K562 (cell line): ENCODE results near the gene NECTIN3.

Experiments used
- HNRNPK ChIP-seq: fragments of 200-400 bp; formaldehyde crosslinking; IDR thresholded peaks from one replicate; pipeline ENCODE4 v1.6.1; 2018; ENCODE audit warnings: mild to moderate bottlenecking, low read depth, low read length; ENCODE audit not compliant: poor library complexity, severe bottlenecking
- PHF8 ChIP-seq: fragments of 200-600 bp; sonication (generic); IDR thresholded peaks from 2 replicates; pipeline ENCODE4 v1.6.1; 2012; ENCODE audit warnings: mixed run types, mild to moderate bottlenecking, inconsistent platforms, low read length, moderate library complexity, borderline replicate concordance
- POLR2AphosphoS5 ChIP-seq: IDR thresholded peaks from 2 replicates; pipeline ENCODE4 v1.6.1; 2011; ENCODE audit warnings: mild to moderate bottlenecking, low read depth, low read length, moderate library complexity; ENCODE audit not compliant: control insufficient read depth, insufficient read depth
- SAFB ChIP-seq: fragments of 200-400 bp; formaldehyde crosslinking; IDR thresholded peaks from 2 replicates; pipeline ENCODE4 v1.6.1; 2017; ENCODE audit warnings: low read depth, low read length, borderline replicate concordance
- SMC3 ChIP-seq: conservative IDR thresholded peaks from 2 replicates; pipeline ENCODE4 v1.6.1; 2011; ENCODE audit warnings: low read depth, low read length, improper control_type of control experiment; ENCODE audit not compliant: insufficient read depth
- TEAD4 ChIP-seq, 2 experiments: sonication (generic) in 1 of 2; formaldehyde crosslinking in 1 of 2; IDR thresholded peaks; 2 replicates each; pipeline versions ENCODE4 v1.6.1 to v1.8.0; 2012 to 2022; ENCODE audit warnings: borderline replicate concordance in 1 of 2, inconsistent platforms in 1 of 2, low read length in 1 of 2, mild to moderate bottlenecking in 1 of 2, missing genetic modification reagents in 1 of 2
- ZC3H8 ChIP-seq: fragments of 450-650 bp; IDR thresholded peaks from 2 replicates; pipeline ENCODE4 v1.6.1; 2017
- ZSCAN29 ChIP-seq: fragments of 450-650 bp; IDR thresholded peaks from 2 replicates; pipeline ENCODE4 v1.6.1; 2017
- TF ChIP-seq, protein P1 (sequence below), 3 experiments: IDR thresholded peaks in 2 of 3; conservative IDR thresholded peaks in 1 of 3; 2 replicates each; pipeline ENCODE4 v1.5.1; 2011 to 2012; ENCODE audit warnings: low read length in 3 of 3, mild to moderate bottlenecking in 3 of 3, control low read depth in 2 of 3, improper control_type of control experiment in 1 of 3, inconsistent platforms in 1 of 3, low read depth in 1 of 3, mixed read lengths in 1 of 3, moderate library complexity in 1 of 3; ENCODE audit not compliant: insufficient read depth in 2 of 3
- TF ChIP-seq, protein P2 (sequence below): sonication (generic); formaldehyde crosslinking; IDR thresholded peaks from 2 replicates; pipeline ENCODE4 v1.8.1; 2023; ENCODE audit warnings: mild to moderate bottlenecking, missing genetic modification reagents, moderate library complexity

DNA sequence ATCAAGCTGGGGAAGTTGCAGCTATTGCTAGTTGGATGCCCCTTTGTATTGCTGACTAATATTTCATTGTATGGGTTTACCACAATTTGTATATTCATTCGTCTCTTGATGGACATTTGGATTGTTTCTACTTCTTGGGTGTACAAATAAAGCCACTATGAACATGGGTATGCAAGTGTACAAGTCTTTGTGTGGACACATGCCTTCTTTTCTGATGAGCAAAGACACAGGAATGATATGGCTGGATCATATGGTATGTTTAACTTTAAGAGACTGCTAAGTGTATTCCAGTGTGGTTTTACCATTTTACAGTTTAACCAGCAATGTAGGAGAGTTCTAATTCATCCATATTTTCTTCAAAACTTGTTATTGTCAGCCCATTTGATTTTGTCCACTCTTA is 32.2 kb downstream of the NECTIN3 start:
- TF ChIP-seq PHF8 (no peak), ZC3H8 (no peak), SMC3 (no peak), TEAD4 (IDR thresholded peaks at IDR 0.05; ENCODE audit: low read length) (no peak), TEAD4 (CRISPR knock-in tag; IDR thresholded peaks at IDR 0.05; ENCODE audit: borderline replicate concordance) (no peak), POLR2AphosphoS5 (no peak), ZSCAN29 (no peak), SAFB (no peak), HNRNPK (no peak)
- TF ChIP-seq, protein P1, sequence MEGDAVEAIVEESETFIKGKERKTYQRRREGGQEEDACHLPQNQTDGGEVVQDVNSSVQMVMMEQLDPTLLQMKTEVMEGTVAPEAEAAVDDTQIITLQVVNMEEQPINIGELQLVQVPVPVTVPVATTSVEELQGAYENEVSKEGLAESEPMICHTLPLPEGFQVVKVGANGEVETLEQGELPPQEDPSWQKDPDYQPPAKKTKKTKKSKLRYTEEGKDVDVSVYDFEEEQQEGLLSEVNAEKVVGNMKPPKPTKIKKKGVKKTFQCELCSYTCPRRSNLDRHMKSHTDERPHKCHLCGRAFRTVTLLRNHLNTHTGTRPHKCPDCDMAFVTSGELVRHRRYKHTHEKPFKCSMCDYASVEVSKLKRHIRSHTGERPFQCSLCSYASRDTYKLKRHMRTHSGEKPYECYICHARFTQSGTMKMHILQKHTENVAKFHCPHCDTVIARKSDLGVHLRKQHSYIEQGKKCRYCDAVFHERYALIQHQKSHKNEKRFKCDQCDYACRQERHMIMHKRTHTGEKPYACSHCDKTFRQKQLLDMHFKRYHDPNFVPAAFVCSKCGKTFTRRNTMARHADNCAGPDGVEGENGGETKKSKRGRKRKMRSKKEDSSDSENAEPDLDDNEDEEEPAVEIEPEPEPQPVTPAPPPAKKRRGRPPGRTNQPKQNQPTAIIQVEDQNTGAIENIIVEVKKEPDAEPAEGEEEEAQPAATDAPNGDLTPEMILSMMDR (IDR thresholded peaks at IDR 0.05 in 2 of 3, conservative IDR thresholded peaks at IDR 0.05 in 1 of 3; ENCODE audit: insufficient read depth in 2 of 3, low read depth in 1 of 3, low read length in 3 of 3): no peak
- TF ChIP-seq, protein P2, sequence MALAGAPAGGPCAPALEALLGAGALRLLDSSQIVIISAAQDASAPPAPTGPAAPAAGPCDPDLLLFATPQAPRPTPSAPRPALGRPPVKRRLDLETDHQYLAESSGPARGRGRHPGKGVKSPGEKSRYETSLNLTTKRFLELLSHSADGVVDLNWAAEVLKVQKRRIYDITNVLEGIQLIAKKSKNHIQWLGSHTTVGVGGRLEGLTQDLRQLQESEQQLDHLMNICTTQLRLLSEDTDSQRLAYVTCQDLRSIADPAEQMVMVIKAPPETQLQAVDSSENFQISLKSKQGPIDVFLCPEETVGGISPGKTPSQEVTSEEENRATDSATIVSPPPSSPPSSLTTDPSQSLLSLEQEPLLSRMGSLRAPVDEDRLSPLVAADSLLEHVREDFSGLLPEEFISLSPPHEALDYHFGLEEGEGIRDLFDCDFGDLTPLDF (CRISPR knock-in tag): no peak
